HG02642 (cell line): ENCODE data around the gene MCMBP.
"Not testable (repeated sequence)": the region's sequence is repeated elsewhere in the genome, so short reads cannot be mapped to it uniquely, and the experiment has no call there.

Experiments used
- ATAC-seq: cut with Tn5 transposase; IDR thresholded peaks from one replicate; pipeline ENCODE4 v1.9.1; 2021; ENCODE audit warnings: mild to moderate bottlenecking; ENCODE audit not compliant: unreplicated experiment, poor library complexity

Gene MCMBP

GRCh38 chr10:119883901-119884611 is 11.4 kb upstream of the MCMBP start:
- ATAC-seq, result not testable (repeated sequence)

GRCh38 chr10:119878524-119878923 is 5.9 kb upstream of the MCMBP start:
- no peak for ATAC-seq

- peak; percentile 87 for ATAC-seq
Measured at GRCh38 chr10:119872860-119873681, 428 bp upstream of the MCMBP start.

- peak; percentile 41 for ATAC-seq
Measured at GRCh38 chr10:119871881-119872609, 598 bp downstream of the MCMBP start.

GRCh38 chr10:119869398-119869797 is 3.2 kb downstream of the MCMBP start:
- not testable (repeated sequence) for ATAC-seq

GRCh38 chr10:119867317-119867716 is 5.3 kb downstream of the MCMBP start:
- ATAC-seq, result no peak

- no peak for ATAC-seq
Measured at GRCh38 chr10:119865699-119866240, 6.9 kb downstream of the MCMBP start.

GRCh38 chr10:119863951-119864565 is 8.6 kb downstream of the MCMBP start:
- ATAC-seq, result no peak

- no peak for ATAC-seq
Measured at GRCh38 chr10:119862524-119862923, 10.1 kb downstream of the MCMBP start.

- ATAC-seq, result no peak
Measured at GRCh38 chr10:119860866-119861607, 11.6 kb downstream of the MCMBP start.

- ATAC-seq, result no peak
Measured at GRCh38 chr10:119859420-119860258, 13.0 kb downstream of the MCMBP start.

- no peak for ATAC-seq
Measured at GRCh38 chr10:119858063-119858462, 14.6 kb downstream of the MCMBP start.

GRCh38 chr10:119853574-119853973 is 19.1 kb downstream of the MCMBP start:
- ATAC-seq, result no peak

- ATAC-seq, result no peak
Measured at GRCh38 chr10:119852822-119853221, 19.8 kb downstream of the MCMBP start.

GRCh38 chr10:119852277-119852676 is 20.4 kb downstream of the MCMBP start:
- no peak for ATAC-seq

- no peak for ATAC-seq
Measured at GRCh38 chr10:119849944-119850343, 22.7 kb downstream of the MCMBP start.

GRCh38 chr10:119849031-119849789 is 23.4 kb downstream of the MCMBP start:
- no peak for ATAC-seq

- no peak for ATAC-seq
Measured at GRCh38 chr10:119845656-119846055, 27.0 kb downstream of the MCMBP start.
